GM21717 (cell line): Measurements from ENCODE around the gene PAGE5.

ENCODE experiments used
- ATAC-seq: cut with Tn5 transposase; IDR thresholded peaks from one replicate; pipeline ENCODE4 v1.9.1; 2021; ENCODE audit warnings: mild to moderate bottlenecking, moderate library complexity; ENCODE audit not compliant: unreplicated experiment

PAGE5 gene

DNA sequence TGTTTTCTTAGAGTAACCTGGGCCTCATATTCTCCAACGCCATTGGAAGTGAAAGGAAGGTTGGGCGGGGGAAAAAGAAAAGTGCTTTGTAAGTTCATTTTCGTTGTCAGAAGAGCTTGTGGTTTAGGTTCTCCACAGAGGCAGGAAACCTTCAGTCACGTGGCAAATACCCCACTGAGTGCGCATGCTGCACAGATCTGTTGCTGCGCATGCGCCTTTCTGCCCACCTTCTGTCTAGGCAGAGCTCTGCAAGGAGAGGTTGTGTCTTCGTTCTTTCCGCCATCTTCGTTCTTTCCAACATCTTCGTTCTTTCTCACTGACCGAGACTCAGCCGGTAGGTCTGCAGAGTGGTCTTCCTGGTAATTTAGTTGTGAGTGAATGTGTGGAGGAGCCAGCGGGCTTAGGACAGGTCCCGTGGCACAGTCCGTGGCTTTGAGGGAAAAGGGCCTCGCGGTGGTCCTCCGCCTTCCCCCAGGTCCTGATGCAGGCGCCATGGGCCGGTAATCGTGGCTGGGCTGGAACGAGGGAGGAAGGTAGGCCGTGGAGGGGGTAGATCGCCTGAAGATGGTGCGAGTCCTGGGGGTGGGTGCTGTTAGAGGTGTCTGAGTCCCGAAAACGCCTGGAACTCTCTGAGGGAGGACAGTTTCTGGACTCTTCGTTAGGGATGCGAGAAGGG, at the start of gene PAGE5:
Gene PAGE5 (plus strand): TSS at position 228 of the 676 bp plus-strand sequence. CDS start 1,037 bp downstream, outside the sequence.
- ATAC-seq: no peak

DNA sequence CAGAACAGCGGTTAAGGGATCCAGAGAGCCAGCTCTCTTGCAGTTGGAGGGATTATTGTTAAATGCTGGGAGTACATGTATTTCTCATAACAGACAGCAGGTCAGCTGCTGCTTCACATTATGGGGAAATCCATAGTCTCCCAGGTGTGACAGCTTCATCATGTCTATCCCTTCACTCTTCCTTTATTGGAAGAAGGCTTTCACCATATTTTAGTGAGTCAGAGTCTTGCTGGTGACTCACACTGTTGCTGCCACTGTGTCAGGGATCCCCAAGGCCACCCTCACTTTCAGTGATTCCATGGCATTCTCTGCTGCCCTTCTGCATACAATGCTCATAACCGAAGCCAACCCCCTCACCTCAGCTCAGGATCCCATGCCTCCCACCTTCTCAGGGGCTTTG, 32.9 kb upstream of the PAGE5 start:
- ATAC-seq: no peak

- ATAC-seq: no peak
These were observed 23.5 kb upstream of the PAGE5 start for GRCh38 chrX:55196688-55197087.

- no peak for ATAC-seq
These were observed 18.1 kb upstream of the PAGE5 start for GRCh38 chrX:55201930-55202579.

- no peak for ATAC-seq
These were observed 13.8 kb upstream of the PAGE5 start for GRCh38 chrX:55206162-55206941.

DNA sequence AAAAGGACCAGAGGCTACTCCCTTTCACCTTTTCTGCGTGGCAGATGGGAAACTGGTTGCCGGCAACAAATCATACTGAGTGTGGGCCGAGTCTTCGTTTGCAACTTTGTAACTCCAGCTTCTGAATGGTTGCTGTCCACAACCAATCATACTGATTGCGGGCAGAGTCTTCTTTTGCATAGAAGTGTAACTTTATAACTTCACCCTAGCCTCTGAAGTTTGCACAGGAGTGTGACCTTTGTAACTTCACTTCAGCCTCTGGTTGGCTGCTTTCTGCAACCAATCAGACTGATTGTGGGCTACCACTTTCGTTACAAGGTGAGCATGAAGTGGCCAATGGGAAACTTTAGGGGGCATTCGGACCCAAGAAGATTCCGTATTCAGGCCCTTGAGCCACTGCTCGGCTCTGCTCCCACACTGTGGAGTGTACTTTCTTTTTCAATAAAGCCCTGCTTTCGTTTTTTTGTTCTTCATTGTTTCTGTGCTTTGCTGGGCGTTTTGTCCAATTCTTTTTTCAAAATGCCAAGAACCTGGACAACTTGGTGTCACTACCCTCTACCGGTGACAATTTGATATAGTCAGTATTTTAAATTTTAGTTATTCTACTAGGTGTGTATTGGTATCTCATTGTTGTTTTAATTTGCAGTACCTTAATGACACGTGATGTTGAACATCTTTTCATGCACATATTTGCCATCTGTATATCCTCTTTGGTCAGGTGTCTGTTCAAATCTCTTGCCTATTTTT, 9.0 kb upstream of the PAGE5 start:
- ATAC-seq: no peak

- ATAC-seq: no peak
These were observed 6.8 kb upstream of the PAGE5 start for GRCh38 chrX:55213381-55213780.

- ATAC-seq: no peak
These were observed 20.7 kb downstream of the PAGE5 start for GRCh38 chrX:55240788-55241340.

GRCh38 chrX:55253528-55253927, 33.4 kb downstream of the PAGE5 start:
- no peak for ATAC-seq

GRCh38 chrX:55260806-55261205, 40.7 kb downstream of the PAGE5 start:
- no peak for ATAC-seq

DNA sequence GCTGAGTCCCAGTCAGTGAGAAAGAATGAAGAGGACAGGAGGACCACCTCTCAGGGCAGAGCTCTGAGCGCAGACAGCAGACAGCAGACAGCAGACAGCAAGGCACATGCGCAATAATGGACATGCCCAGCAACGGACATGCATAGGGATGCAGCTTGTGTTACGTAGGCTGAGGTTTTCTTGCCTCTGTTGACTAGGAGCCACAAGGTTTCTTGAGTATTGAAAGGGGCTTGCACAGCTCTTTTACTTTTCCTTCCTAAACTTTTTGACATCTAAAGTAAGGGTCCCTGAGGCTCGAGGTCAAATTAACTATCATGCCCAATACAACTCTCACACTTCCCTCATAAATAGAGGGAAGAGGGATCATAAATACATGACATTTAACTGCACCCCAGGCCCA, 44.7 kb downstream of the PAGE5 start, which contains the start of gene PAGE3:
Gene PAGE3 (minus strand): TSS at position 101 of the 400 bp plus-strand sequence. CDS start 1,013 bp downstream, outside the sequence.
- ATAC-seq: no peak
